Activated CD8-positive, alpha-beta memory T cell treated with anti-CD3 and anti-CD28 coated beads for 24 hours (primary cell): Measurements from ENCODE around the gene KDM6A.
"Not testable (repeated sequence)": the region's sequence is repeated elsewhere in the genome, so short reads cannot be mapped to it uniquely, and the experiment has no call there.

ENCODE experiments used
- DNase-seq: peaks from one replicate; pipeline ENCODE4 v3.0.0-alpha.2; 2020

The KDM6A gene

GRCh38 chrX:44890247-44890646, 17.3 kb downstream of the KDM6A start:
- no peak for DNase-seq

GRCh38 chrX:44890687-44891086, 17.7 kb downstream of the KDM6A start:
- DNase-seq: not testable (repeated sequence)

- DNase-seq: no peak
These were observed 18.7 kb downstream of the KDM6A start for GRCh38 chrX:44891642-44892041.

GRCh38 chrX:44896876-44897186, 23.8 kb downstream of the KDM6A start:
- no peak for DNase-seq

GRCh38 chrX:44897539-44897938, 24.6 kb downstream of the KDM6A start:
- DNase-seq: no peak

GRCh38 chrX:44898411-44899221, 25.6 kb downstream of the KDM6A start:
- no peak for DNase-seq

- no peak for DNase-seq
These were observed 27.0 kb downstream of the KDM6A start for GRCh38 chrX:44899946-44900345.

- no peak for DNase-seq
These were observed 30.1 kb downstream of the KDM6A start for GRCh38 chrX:44903107-44903506.

- no peak for DNase-seq
These were observed 31.0 kb downstream of the KDM6A start for GRCh38 chrX:44903830-44904530.

GRCh38 chrX:44904542-44905115, 31.6 kb downstream of the KDM6A start:
- DNase-seq: no peak

GRCh38 chrX:44906041-44906440, 33.1 kb downstream of the KDM6A start:
- DNase-seq: no peak

GRCh38 chrX:44906542-44906941, 33.6 kb downstream of the KDM6A start:
- no peak for DNase-seq

GRCh38 chrX:44908153-44908552, 35.2 kb downstream of the KDM6A start:
- no peak for DNase-seq

GRCh38 chrX:44908827-44909226, 35.8 kb downstream of the KDM6A start:
- DNase-seq: no peak

GRCh38 chrX:44910508-44910907, 37.5 kb downstream of the KDM6A start:
- DNase-seq: not testable (repeated sequence)

- DNase-seq: not testable (repeated sequence)
These were observed 38.1 kb downstream of the KDM6A start for GRCh38 chrX:44911074-44911600.

GRCh38 chrX:44913656-44914531, 40.9 kb downstream of the KDM6A start:
- no peak for DNase-seq

GRCh38 chrX:44914532-44915198, 41.7 kb downstream of the KDM6A start:
- no peak for DNase-seq

- DNase-seq: no peak
These were observed 42.4 kb downstream of the KDM6A start for GRCh38 chrX:44915361-44915868.

- no peak for DNase-seq
These were observed 45.7 kb downstream of the KDM6A start for GRCh38 chrX:44918722-44919121.

GRCh38 chrX:44922980-44923379, 50.0 kb downstream of the KDM6A start:
- no peak for DNase-seq

GRCh38 chrX:44927398-44927797, 54.4 kb downstream of the KDM6A start:
- DNase-seq: no peak
